Body of pancreas (tissue), 4 donors: ENCODE measurements around the gene STAT1. TPM values are rescaled to one million over a fixed set of nuclear protein-coding genes. Genes with fewer than 3 reads are reported as not detected.
A peak's percentile ranks its signal among the peaks of the same experiment; 100 is the strongest.

Source experiments
- ATAC-seq: fragments of 150-250 bp; one replicate; pipeline ENCODE4 v1.9.1; 2016
- DNase-seq, 4 donors: peaks; one replicate each; pipeline ENCODE4 v3.0.0-alpha.2; 2019
- H3K27ac ChIP-seq, 4 donors: fragments of 200-600 bp; sonication (generic); 1 replicate in 3 of 4; 2 replicates in 1 of 4; pipeline versions ENCODE4 v1.5.1 to v1.6.1; 2016 to 2019; ENCODE audit warnings: mild to moderate bottlenecking in 1 of 4, mixed read lengths in 1 of 4, moderate library complexity in 1 of 4
- H3K27me3 ChIP-seq, 2 donors: fragments of 200-600 bp; sonication (generic); one replicate each; pipeline ENCODE4 v1.6.0; 2016; ENCODE audit warnings: mild to moderate bottlenecking in 1 of 2
- H3K36me3 ChIP-seq, 2 donors: fragments of 200-600 bp; sonication (generic); replicated peaks in 1 of 2; 2 replicates each; pipeline ENCODE4 v1.5.1; 2016; ENCODE audit warnings: low read depth in 2 of 2; ENCODE audit not compliant: insufficient read depth in 1 of 2
- H3K4me1 ChIP-seq: fragments of 200-600 bp; sonication (generic); one replicate; pipeline ENCODE4 v1.6.0; 2016
- H3K4me3 ChIP-seq, 2 donors: fragments of 200-600 bp; sonication (generic); 1 replicate in 1 of 2; 2 replicates in 1 of 2; pipeline ENCODE4 v1.5.1; 2016 to 2019
- H3K9me3 ChIP-seq, 3 donors: fragments of 200-600 bp; sonication (generic); 1 replicate in 2 of 3; 2 replicates in 1 of 3; pipeline ENCODE4 v1.5.1; 2016
- POLR2A ChIP-seq, 3 donors: fragments of 450-650 bp; IDR thresholded peaks; one replicate each; pipeline ENCODE4 v1.6.1; 2016; ENCODE audit warnings: antibody characterized with exemption in 3 of 3, mild to moderate bottlenecking in 2 of 3
- WGBS, 2 donors: methylation state at CpG; one replicate each; pipeline ENCODE4 v1.1.5; 2017; 5-methylcytosine and 5-hydroxymethylcytosine counted together
- intact Hi-C: fragments of 100-400 bp; cut with DNase I; formaldehyde crosslinking; loops from one replicate; pipeline ENCODE4 v1.15.1; 2023
- total RNA-seq, 2 donors: library from RNA; depleted of rRNA; stranded (reverse); fragments of >200 nt; gene quantifications; one replicate each; pipeline ENCODE4 v1.1.0, GENCODE V29; 2016
- TF ChIP-seq, protein P1 (sequence below), 7 experiments: fragments of 450-650 bp in 4 of 7; fragments of 200-600 bp in 3 of 7; sonication (generic) in 3 of 7; IDR thresholded peaks; one replicate each; pipeline ENCODE4 v1.5.1; 2016 to 2019; ENCODE audit warnings: antibody characterized with exemption in 7 of 7

STAT1 gene
- total RNA-seq, 2 donors from 2014 or later = 30.1 to 56.4 TPM

DNA sequence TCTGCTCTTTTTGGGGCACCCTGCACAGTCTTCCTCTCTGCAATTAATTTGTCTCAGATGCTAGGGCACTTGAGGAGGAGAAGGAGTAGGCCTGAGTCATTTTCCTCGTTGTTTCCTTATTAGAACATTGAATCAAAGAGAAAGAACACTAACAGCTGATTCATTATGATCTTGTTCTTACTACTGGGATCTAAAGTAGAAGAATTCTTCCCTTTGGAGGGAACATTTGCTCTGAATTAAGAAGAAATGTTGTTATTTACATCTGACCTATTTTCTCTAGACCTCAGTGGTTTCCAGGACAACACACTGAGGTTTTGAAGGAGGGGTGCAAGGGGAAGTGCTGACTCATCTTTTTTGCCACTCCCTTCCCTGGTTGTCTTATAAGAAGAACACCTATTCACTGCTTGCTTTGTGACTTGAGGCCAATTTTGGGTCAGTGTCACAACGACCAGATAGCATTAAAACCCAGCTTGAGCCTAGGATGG is 24.3 kb upstream of the STAT1 start:
- WGBS, 2 donors = 57 to 64% methylated on average over 2 of the region's 2 CpGs
- no peaks in the 10 kb centered on the region for H3K36me3 ChIP-seq
- ATAC-seq (no peak), DNase-seq (no peak)
- H3K4me1 ChIP-seq = peaks cover 5% of the 10 kb centered on the region
- intact Hi-C loops = no loop called here
- H3K4me3 ChIP-seq = no peak overlapping the region
- H3K9me3 ChIP-seq = no peaks in the 10 kb centered on the region
- no peak overlapping the region for H3K27ac ChIP-seq
- H3K27me3 ChIP-seq = no peaks in the 10 kb centered on the region
- TF ChIP-seq POLR2A (IDR thresholded peaks at IDR 0.05) = no peak
- TF ChIP-seq, protein P1, sequence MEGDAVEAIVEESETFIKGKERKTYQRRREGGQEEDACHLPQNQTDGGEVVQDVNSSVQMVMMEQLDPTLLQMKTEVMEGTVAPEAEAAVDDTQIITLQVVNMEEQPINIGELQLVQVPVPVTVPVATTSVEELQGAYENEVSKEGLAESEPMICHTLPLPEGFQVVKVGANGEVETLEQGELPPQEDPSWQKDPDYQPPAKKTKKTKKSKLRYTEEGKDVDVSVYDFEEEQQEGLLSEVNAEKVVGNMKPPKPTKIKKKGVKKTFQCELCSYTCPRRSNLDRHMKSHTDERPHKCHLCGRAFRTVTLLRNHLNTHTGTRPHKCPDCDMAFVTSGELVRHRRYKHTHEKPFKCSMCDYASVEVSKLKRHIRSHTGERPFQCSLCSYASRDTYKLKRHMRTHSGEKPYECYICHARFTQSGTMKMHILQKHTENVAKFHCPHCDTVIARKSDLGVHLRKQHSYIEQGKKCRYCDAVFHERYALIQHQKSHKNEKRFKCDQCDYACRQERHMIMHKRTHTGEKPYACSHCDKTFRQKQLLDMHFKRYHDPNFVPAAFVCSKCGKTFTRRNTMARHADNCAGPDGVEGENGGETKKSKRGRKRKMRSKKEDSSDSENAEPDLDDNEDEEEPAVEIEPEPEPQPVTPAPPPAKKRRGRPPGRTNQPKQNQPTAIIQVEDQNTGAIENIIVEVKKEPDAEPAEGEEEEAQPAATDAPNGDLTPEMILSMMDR (IDR thresholded peaks at IDR 0.05) = no peak

DNA sequence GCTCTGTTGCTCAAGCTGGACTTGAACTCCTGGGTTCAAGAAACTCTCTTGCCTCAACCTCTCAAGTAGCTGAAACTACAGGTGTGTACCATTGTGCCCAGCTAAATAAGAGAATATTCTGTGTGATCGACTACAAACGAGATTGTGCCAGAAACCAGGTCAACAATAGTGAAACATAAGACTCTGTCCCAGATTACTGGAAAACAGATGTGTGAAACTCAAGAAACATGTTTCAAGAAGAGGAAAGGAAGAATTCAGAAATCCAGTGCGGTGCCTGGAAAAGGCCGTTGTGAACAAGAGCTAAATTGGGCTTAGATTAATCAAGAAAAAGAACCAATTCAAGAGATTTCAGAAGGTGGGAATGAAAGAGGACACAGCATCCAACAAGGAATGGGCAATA is 23.4 kb upstream of the STAT1 start:
- intact Hi-C loops = no loop called here
- WGBS, 2 donors = 76 to 85% methylated on average over 4 of the region's 4 CpGs
- no peak for TF ChIP-seq POLR2A (IDR thresholded peaks at IDR 0.05)
- TF ChIP-seq, protein P1 (IDR thresholded peaks at IDR 0.05) = no peak
- Histone ChIP-seq H3K36me3 (no peaks in the 10 kb centered on the region), H3K9me3 (no peaks in the 10 kb centered on the region), H3K4me1 (peaks cover 14% of the 10 kb centered on the region), H3K27me3 (no peaks in the 10 kb centered on the region), H3K27ac (no peak overlapping the region), H3K4me3 (no peak overlapping the region)
- no peak for DNase-seq
- ATAC-seq = no peak

GRCh38 chr2:191036363-191036762 is 22.4 kb upstream of the STAT1 start:
- TF ChIP-seq POLR2A (IDR thresholded peaks at IDR 0.05) = no peak
- TF ChIP-seq, protein P1 (IDR thresholded peaks at IDR 0.05) = no peak
- DNase-seq (no peak), ATAC-seq (no peak)
- intact Hi-C loops = no loop called here
- H3K4me1 ChIP-seq = peaks cover 17% of the 10 kb centered on the region
- no peak overlapping the region for H3K4me3 ChIP-seq
- H3K27ac ChIP-seq = no peak overlapping the region
- no peaks in the 10 kb centered on the region for H3K9me3 ChIP-seq
- H3K36me3 ChIP-seq = no peaks in the 10 kb centered on the region
- 87 to 89% methylated on average over 2 of the region's 2 CpGs for WGBS, 2 donors
- no peaks in the 10 kb centered on the region for H3K27me3 ChIP-seq

DNA sequence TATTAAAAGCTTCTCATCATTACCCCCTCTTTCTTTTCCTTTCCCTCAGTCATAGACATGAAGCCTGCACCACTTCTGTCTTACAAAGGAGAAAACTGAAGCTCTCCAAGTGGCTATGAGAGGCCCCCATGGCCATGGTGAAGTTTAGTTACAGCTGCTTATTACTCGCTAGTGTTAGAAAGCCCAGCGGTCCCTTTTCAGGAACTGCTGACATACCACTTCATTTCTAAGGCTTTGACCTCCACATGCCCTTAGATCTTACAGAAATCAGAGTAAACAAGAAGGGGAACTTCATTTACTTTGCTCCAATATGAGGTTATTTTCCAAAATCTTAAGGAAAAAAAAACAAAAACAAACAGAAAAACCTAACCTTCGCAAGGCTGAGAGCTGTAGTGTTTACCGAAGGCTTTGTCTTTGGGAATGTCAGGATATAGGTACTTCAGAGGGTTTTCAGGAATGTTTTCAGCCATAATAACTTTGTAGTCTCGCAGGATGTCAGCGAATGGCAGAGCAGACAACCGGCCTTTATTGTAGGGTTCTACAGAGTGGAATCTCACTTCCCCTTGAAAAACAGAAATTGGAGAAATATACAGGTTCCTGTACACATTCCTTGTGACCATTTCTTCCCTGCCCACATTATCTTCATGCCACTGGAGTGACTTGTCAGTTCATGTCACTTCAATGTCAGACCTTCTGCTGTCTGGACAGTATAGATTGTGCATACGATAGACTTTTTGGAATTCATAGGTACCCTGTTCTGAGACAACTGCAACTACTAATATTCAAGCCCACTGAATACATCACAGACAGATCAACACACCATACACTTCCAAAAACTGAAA is 18.8 kb upstream of the STAT1 start:
- no peak overlapping the region for H3K4me3 ChIP-seq
- peaks cover 28% of the 10 kb centered on the region for H3K4me1 ChIP-seq
- intact Hi-C loops = no loop called here
- H3K27ac ChIP-seq = peak overlapping the region in 2 of 4 donors; percentile 31 to 41
- 69 to 84% methylated on average over 8 of the region's 8 CpGs for WGBS, 2 donors
- no peak for ATAC-seq
- DNase-seq = no peak
- H3K36me3 ChIP-seq = no peaks in the 10 kb centered on the region
- no peak for TF ChIP-seq POLR2A (IDR thresholded peaks at IDR 0.05)
- TF ChIP-seq, protein P1 (IDR thresholded peaks at IDR 0.05) = no peak
- H3K9me3 ChIP-seq = no peaks in the 10 kb centered on the region
- no peaks in the 10 kb centered on the region for H3K27me3 ChIP-seq
